Measurements from ENCODE around the gene BORCS6.

DNA sequence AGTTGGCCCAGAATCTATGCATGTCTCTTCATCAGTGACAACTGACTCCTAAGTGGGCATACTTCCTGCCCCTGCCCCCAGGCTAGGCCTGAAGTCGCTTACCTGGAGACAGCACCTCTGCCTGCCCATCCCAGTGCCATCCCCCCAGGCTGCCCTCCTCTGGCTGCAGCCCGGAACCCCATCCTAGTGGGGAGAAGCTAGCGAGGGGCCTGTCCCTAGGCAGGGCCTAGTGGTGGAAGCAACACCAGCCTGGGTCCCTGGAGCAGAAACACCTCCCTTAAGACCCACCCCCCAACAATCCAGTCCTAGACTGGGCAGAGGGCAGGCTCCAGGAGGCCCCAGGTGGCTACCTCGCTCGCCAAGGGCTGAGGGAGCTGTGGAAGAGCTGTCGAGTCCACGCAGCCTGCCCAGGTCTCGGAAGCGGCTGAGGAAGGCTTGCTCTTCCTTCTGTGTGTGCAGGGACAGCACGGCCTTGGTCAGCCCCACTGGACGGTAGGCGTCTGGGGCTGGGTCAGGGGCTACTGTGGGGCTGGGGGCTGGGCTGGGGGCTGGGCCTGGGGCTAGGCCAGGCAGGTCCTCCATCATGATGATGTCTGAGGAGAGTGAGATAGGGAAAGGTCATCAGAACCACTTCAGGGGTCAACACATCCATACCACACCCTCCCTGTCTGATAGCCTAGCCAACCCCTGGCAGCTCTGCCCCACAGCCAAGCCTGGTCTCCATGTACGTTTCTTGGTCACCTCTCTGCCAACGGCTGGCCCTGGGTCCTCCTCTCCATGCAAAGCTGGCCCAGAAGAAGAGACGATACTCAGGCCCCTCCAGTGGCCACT is 45.4 kb downstream of the BORCS6 start:
- TF ChIP-seq CTCF (IDR thresholded peaks at IDR 0.05; ENCODE audit: insufficient read depth, low read length) (no peak), REST (IDR thresholded peaks at IDR 0.05; ENCODE audit: insufficient replicate concordance, low read depth) (no peak), POLR2AphosphoS5 (IDR thresholded peaks at IDR 0.05; ENCODE audit: low read depth) (no peak), GABPA (IDR thresholded peaks at IDR 0.05; ENCODE audit: low read depth) (no peak), SPI1 (IDR thresholded peaks at IDR 0.05; ENCODE audit: borderline replicate concordance, low read depth) (no peak)

Data from HL-60 (cell line).